ENCODE data around the gene CLCN4.

The CLCN4 gene

GRCh38 chrX:10212395-10212794, 55.6 kb downstream of the CLCN4 start:
- no peak for TF ChIP-seq CTCF (IDR thresholded peaks at IDR 0.05; ENCODE audit: control extremely low read depth, extremely low read depth, low read depth, missing control alignments)
- no peak for DNase-seq (ENCODE audit: extremely low spot score)
- CTCF ChIA-PET, result interaction anchor here (1.3 kb wide), 1 partner anchor 38 kb away, joined by 3 read pairs; no protein-coding TSS in a partner anchor
- POLR2A ChIA-PET, result no interaction called here

- no peak for TF ChIP-seq CTCF (IDR thresholded peaks at IDR 0.05; ENCODE audit: control extremely low read depth, extremely low read depth, low read depth, missing control alignments)
- ChIA-PET CTCF (interaction anchor here (1.3 kb wide), 1 partner anchor 24 kb away, joined by 7 read pairs; no protein-coding TSS in a partner anchor), POLR2A (no interaction called here)
- DNase-seq (ENCODE audit: extremely low spot score), result no peak
These were observed 56.9 kb downstream of the CLCN4 start for GRCh38 chrX:10213716-10214115.

- no peak for DNase-seq (ENCODE audit: extremely low spot score)
- ChIA-PET POLR2A (no interaction called here), CTCF (interaction anchor here (2.2 kb wide), 1 partner anchor 26 kb away, joined by 10 read pairs; no protein-coding TSS in a partner anchor)
- no peak for TF ChIP-seq CTCF (IDR thresholded peaks at IDR 0.05; ENCODE audit: control extremely low read depth, extremely low read depth, low read depth, missing control alignments)
These were observed 59.4 kb downstream of the CLCN4 start for GRCh38 chrX:10216208-10216607.

- TF ChIP-seq CTCF (IDR thresholded peaks at IDR 0.05; ENCODE audit: control extremely low read depth, extremely low read depth, low read depth, missing control alignments), result no peak
- CTCF ChIA-PET, result no interaction called here
- POLR2A ChIA-PET, result no interaction called here
These were observed 60.4 kb downstream of the CLCN4 start for GRCh38 chrX:10217198-10217597.

GRCh38 chrX:10221651-10222050, 64.9 kb downstream of the CLCN4 start:
- ChIA-PET CTCF (interaction anchor here (1.5 kb wide), 1 partner anchor 102 kb away, joined by 3 read pairs; no protein-coding TSS in a partner anchor), POLR2A (no interaction called here)
- no peak for TF ChIP-seq CTCF (IDR thresholded peaks at IDR 0.05; ENCODE audit: control extremely low read depth, extremely low read depth, low read depth, missing control alignments)
- DNase-seq (ENCODE audit: extremely low spot score), result no peak

More at GRCh38 chrX:10217198-10217597, 60.4 kb downstream of the CLCN4 start:
- no peak for DNase-seq (ENCODE audit: extremely low spot score)

GRCh38 chrX:10223276-10223675, 66.5 kb downstream of the CLCN4 start:
- no peak for TF ChIP-seq CTCF (IDR thresholded peaks at IDR 0.05; ENCODE audit: control extremely low read depth, extremely low read depth, low read depth, missing control alignments)
- DNase-seq (ENCODE audit: extremely low spot score), result no peak
- CTCF ChIA-PET, result no interaction called here
- POLR2A ChIA-PET, result no interaction called here

GRCh38 chrX:10223781-10224180, 67.0 kb downstream of the CLCN4 start:
- CTCF ChIA-PET, result no interaction called here
- no peak for DNase-seq (ENCODE audit: extremely low spot score)
- no peak for TF ChIP-seq CTCF (IDR thresholded peaks at IDR 0.05; ENCODE audit: control extremely low read depth, extremely low read depth, low read depth, missing control alignments)
- POLR2A ChIA-PET, result no interaction called here

All from GM10248 (cell line).